MG63 (cell line): ENCODE measurements around the gene ENDOG. TPM values are rescaled to one million over a fixed set of nuclear protein-coding genes. Genes with fewer than 3 reads are reported as not detected.
A peak's percentile ranks its signal among the peaks of the same experiment; 100 is the strongest.

ENCODE experiments used
- DNase-seq: peaks from one replicate; pipeline ENCODE4 v3.0.0-alpha.2; 2020
- H3K27me3 ChIP-seq: fragments of 250-450 bp; sonication (Bioruptor Pico); 2 replicates; pipeline ENCODE4 v1.5.1; 2020; ENCODE audit warnings: mild to moderate bottlenecking, moderate library complexity
- H3K36me3 ChIP-seq: fragments of 250-450 bp; sonication (Bioruptor Pico); 2 replicates; pipeline ENCODE4 v1.5.1; 2020; ENCODE audit warnings: mild to moderate bottlenecking, moderate library complexity
- H3K4me3 ChIP-seq: fragments of 250-450 bp; sonication (Bioruptor Pico); 2 replicates; pipeline ENCODE4 v1.5.1; 2020; ENCODE audit warnings: mild to moderate bottlenecking, moderate library complexity
- H3K9me3 ChIP-seq: fragments of 250-450 bp; sonication (Bioruptor Pico); 2 replicates; pipeline ENCODE4 v1.5.1; 2020; ENCODE audit warnings: mild to moderate bottlenecking, moderate library complexity
- total RNA-seq: library from RNA; depleted of rRNA; stranded (reverse); fragments of >200 nt; shearing (Covaris generic); gene quantifications from 2 replicates; pipeline ENCODE4 v1.2.3, GENCODE V29; 2014; ENCODE audit warnings: low replicate concordance

ENDOG gene
- total RNA-seq, 1 experiment from 2014 or later, result 19.7 TPM

GRCh38 chr9:128820665-128821583 lies 2.6 kb downstream of the ENDOG start:
- Histone ChIP-seq H3K4me3 (no peak overlapping the region), H3K27me3 (no peaks in the 10 kb centered on the region), H3K36me3 (peaks cover 5% of the 10 kb centered on the region; the same call in 1 of the 2 replicates), H3K9me3 (no peaks in the 10 kb centered on the region; the same call in 1 of the 2 replicates)
- DNase-seq, result no peak

GRCh38 chr9:128821584-128822406 lies 3.5 kb downstream of the ENDOG start:
- no peaks in the 10 kb centered on the region; the same call in 1 of the 2 replicates for H3K9me3 ChIP-seq
- no peak overlapping the region for H3K4me3 ChIP-seq
- DNase-seq, result no peak
- H3K36me3 ChIP-seq, result peaks cover 13% of the 10 kb centered on the region
- H3K27me3 ChIP-seq, result no peaks in the 10 kb centered on the region

- no peak for DNase-seq
- H3K4me3 ChIP-seq, result no peak overlapping the region
- H3K27me3 ChIP-seq, result no peaks in the 10 kb centered on the region
- no peaks in the 10 kb centered on the region; the same call in 1 of the 2 replicates for H3K9me3 ChIP-seq
- peaks cover 20% of the 10 kb centered on the region for H3K36me3 ChIP-seq
Observed at GRCh38 chr9:128822407-128823042, 4.2 kb downstream of the ENDOG start.

- no peak for DNase-seq
- Histone ChIP-seq H3K9me3 (no peaks in the 10 kb centered on the region), H3K4me3 (no peak overlapping the region), H3K27me3 (no peaks in the 10 kb centered on the region), H3K36me3 (peaks cover 27% of the 10 kb centered on the region)
Observed at GRCh38 chr9:128823362-128823902, 5.1 kb downstream of the ENDOG start.

GRCh38 chr9:128823903-128824406 lies 5.7 kb downstream of the ENDOG start:
- peaks cover 29% of the 10 kb centered on the region for H3K36me3 ChIP-seq

GRCh38 chr9:128824911-128825310 lies 6.6 kb downstream of the ENDOG start:
- Histone ChIP-seq H3K27me3 (no peaks in the 10 kb centered on the region), H3K36me3 (peaks cover 27% of the 10 kb centered on the region), H3K4me3 (no peak overlapping the region), H3K9me3 (no peaks in the 10 kb centered on the region)
- DNase-seq, result no peak

More at GRCh38 chr9:128823903-128824406, 5.7 kb downstream of the ENDOG start:
- no peak for DNase-seq
- H3K4me3 ChIP-seq, result no peak overlapping the region
- H3K9me3 ChIP-seq, result no peaks in the 10 kb centered on the region
- H3K27me3 ChIP-seq, result no peaks in the 10 kb centered on the region

GRCh38 chr9:128825923-128826700 lies 7.8 kb downstream of the ENDOG start:
- Histone ChIP-seq H3K4me3 (no peak overlapping the region), H3K36me3 (peaks cover 27% of the 10 kb centered on the region), H3K9me3 (no peaks in the 10 kb centered on the region), H3K27me3 (no peaks in the 10 kb centered on the region)
- DNase-seq, result no peak

- peak overlapping the region; percentile 91; the same call in 1 of the 2 replicates for H3K4me3 ChIP-seq
- no peaks in the 10 kb centered on the region for H3K9me3 ChIP-seq
- peaks cover 24% of the 10 kb centered on the region for H3K36me3 ChIP-seq
Observed at GRCh38 chr9:128828267-128828666, 10.0 kb downstream of the ENDOG start.

GRCh38 chr9:128828719-128829452 lies 10.6 kb downstream of the ENDOG start:
- Histone ChIP-seq H3K9me3 (no peaks in the 10 kb centered on the region), H3K36me3 (peaks cover 24% of the 10 kb centered on the region)
- DNase-seq, result no peak

More at GRCh38 chr9:128828267-128828666, 10.0 kb downstream of the ENDOG start:
- no peaks in the 10 kb centered on the region for H3K27me3 ChIP-seq
- no peak for DNase-seq

GRCh38 chr9:128829477-128830251 lies 11.4 kb downstream of the ENDOG start, which contains the start of gene SPOUT1:
Gene SPOUT1 (minus strand): TSS chr9:128829794. CDS start chr9:128829780, 14 bp downstream.
- Histone ChIP-seq H3K4me3 (peak within 1 kb of the TSS; percentile 91), H3K36me3 (peaks cover 24% of the 10 kb centered on the region), H3K27me3 (no peaks in the 10 kb centered on the region), H3K9me3 (no peaks in the 10 kb centered on the region)
- peak; percentile 93 for DNase-seq

More at GRCh38 chr9:128828719-128829452, 10.6 kb downstream of the ENDOG start:
- H3K4me3 ChIP-seq, result peak overlapping the region; percentile 91
- no peaks in the 10 kb centered on the region for H3K27me3 ChIP-seq

GRCh38 chr9:128833696-128834095 lies 15.4 kb downstream of the ENDOG start:
- H3K36me3 ChIP-seq, result peaks cover 2% of the 10 kb centered on the region; the same call in 1 of the 2 replicates
- H3K9me3 ChIP-seq, result no peaks in the 10 kb centered on the region
- no peak overlapping the region for H3K4me3 ChIP-seq
- H3K27me3 ChIP-seq, result no peaks in the 10 kb centered on the region
- no peak for DNase-seq

- no peak overlapping the region for H3K4me3 ChIP-seq
- H3K9me3 ChIP-seq, result no peaks in the 10 kb centered on the region
- no peak for DNase-seq
- no peaks in the 10 kb centered on the region for H3K36me3 ChIP-seq
- no peaks in the 10 kb centered on the region for H3K27me3 ChIP-seq
Observed at GRCh38 chr9:128835246-128836210, 17.2 kb downstream of the ENDOG start.

- Histone ChIP-seq H3K27me3 (no peaks in the 10 kb centered on the region), H3K36me3 (no peaks in the 10 kb centered on the region), H3K9me3 (no peaks in the 10 kb centered on the region), H3K4me3 (no peak overlapping the region)
- no peak for DNase-seq
Observed at GRCh38 chr9:128836509-128837145, 18.3 kb downstream of the ENDOG start.
